ENCODE results near the gene DNAL1. TPM values are rescaled to one million over a fixed set of nuclear protein-coding genes. Genes with fewer than 3 reads are reported as not detected.
A peak's percentile ranks its signal among the peaks of the same experiment; 100 is the strongest.

DNAL1 gene
- total RNA-seq, 1 donor from 2014 or later = 13.1 TPM

- Mint-ChIP-seq H3K27me3 (ENCODE audit: unreplicated experiment) (peaks cover 24% of the 10 kb centered on the region), H3K9me3 (ENCODE audit: unreplicated experiment) (no peaks in the 10 kb centered on the region), H3K4me3 (ENCODE audit: unreplicated experiment) (no peak overlapping the region), H3K36me3 (ENCODE audit: low read depth, unreplicated experiment) (peaks cover 8% of the 10 kb centered on the region), H3K27ac (ENCODE audit: unreplicated experiment) (peak overlapping the region; percentile 97), H3K4me1 (ENCODE audit: unreplicated experiment) (peaks cover 76% of the 10 kb centered on the region)
- TF ChIP-seq, protein P1, sequence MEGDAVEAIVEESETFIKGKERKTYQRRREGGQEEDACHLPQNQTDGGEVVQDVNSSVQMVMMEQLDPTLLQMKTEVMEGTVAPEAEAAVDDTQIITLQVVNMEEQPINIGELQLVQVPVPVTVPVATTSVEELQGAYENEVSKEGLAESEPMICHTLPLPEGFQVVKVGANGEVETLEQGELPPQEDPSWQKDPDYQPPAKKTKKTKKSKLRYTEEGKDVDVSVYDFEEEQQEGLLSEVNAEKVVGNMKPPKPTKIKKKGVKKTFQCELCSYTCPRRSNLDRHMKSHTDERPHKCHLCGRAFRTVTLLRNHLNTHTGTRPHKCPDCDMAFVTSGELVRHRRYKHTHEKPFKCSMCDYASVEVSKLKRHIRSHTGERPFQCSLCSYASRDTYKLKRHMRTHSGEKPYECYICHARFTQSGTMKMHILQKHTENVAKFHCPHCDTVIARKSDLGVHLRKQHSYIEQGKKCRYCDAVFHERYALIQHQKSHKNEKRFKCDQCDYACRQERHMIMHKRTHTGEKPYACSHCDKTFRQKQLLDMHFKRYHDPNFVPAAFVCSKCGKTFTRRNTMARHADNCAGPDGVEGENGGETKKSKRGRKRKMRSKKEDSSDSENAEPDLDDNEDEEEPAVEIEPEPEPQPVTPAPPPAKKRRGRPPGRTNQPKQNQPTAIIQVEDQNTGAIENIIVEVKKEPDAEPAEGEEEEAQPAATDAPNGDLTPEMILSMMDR (IDR thresholded peaks at IDR 0.05; ENCODE audit: unreplicated experiment) = no peak
- DNase-seq (ENCODE audit: low spot score) = no peak
These were observed 107.7 kb downstream of the DNAL1 start for GRCh38 chr14:73752297-73752992.

Other genes with a start within 250 kb of the DNAL1 start
- 218 TPM for gene NUMB, start 186.4 kb upstream of the DNAL1 start, total RNA-seq (ENCODE audit: unreplicated experiment)
- gene RIOX1, start 154.1 kb upstream of the DNAL1 start, total RNA-seq (ENCODE audit: unreplicated experiment) = 15.4 TPM
- 4.8 TPM for gene ACOT1, start 107.8 kb upstream of the DNAL1 start, total RNA-seq (ENCODE audit: unreplicated experiment)
- 0.41 TPM for gene HEATR4, start 86.0 kb upstream of the DNAL1 start, total RNA-seq (ENCODE audit: unreplicated experiment)
- gene ACOT2, start 75.8 kb upstream of the DNAL1 start, total RNA-seq (ENCODE audit: unreplicated experiment) = 11.8 TPM
- gene ACOT4, start 53.1 kb upstream of the DNAL1 start, total RNA-seq (ENCODE audit: unreplicated experiment) = 0.44 TPM
- gene ACOT6, start 32.5 kb upstream of the DNAL1 start, total RNA-seq (ENCODE audit: unreplicated experiment) = not detected
- gene PNMA1, start 69.4 kb downstream of the DNAL1 start, total RNA-seq (ENCODE audit: unreplicated experiment) = 32.7 TPM
- gene PTGR2, start 206.8 kb downstream of the DNAL1 start, total RNA-seq (ENCODE audit: unreplicated experiment) = 3.6 TPM
- 39.0 TPM for gene ZNF410, start 241.9 kb downstream of the DNAL1 start, total RNA-seq (ENCODE audit: unreplicated experiment)

Data from endothelial cell (in vitro differentiated cells).